NCI-H345 (cell line): ENCODE measurements around the gene GNGT1.
"Not testable (repeated sequence)": the region's sequence is repeated elsewhere in the genome, so short reads cannot be mapped to it uniquely, and the experiment has no call there.

Experiments used
- DNase-seq: peaks from one replicate; lab custom pipeline; 2025; lab: John Stamatoyannopoulos, UW

GNGT1 gene

GRCh38 chr7:93910076-93910994 is 4.0 kb downstream of the GNGT1 start:
- DNase-seq = no peak

GRCh38 chr7:93911242-93911641 is 4.9 kb downstream of the GNGT1 start:
- not testable (repeated sequence) for DNase-seq

DNA sequence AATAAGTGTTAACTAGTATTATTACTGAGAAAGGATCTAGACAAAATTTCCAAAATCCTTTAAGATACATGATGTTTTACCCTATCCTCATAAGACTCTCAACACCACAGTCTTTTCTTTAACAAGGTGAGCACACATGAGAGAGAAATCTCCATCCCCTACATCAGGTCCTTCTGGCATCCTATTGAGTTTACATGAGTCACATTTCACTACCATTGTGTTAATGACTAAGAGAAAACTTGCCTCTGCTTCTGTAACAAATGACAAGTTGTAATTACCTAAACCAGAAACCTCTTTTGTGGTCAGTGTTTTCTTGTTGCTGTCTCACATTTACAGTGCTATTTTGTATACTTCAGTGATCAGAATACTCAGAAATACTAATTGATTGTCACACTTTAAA is 5.3 kb downstream of the GNGT1 start:
- DNase-seq = not testable (repeated sequence)

GRCh38 chr7:93913197-93913596 is 6.8 kb downstream of the GNGT1 start:
- DNase-seq = no peak

GRCh38 chr7:93914581-93915066 is 8.3 kb downstream of the GNGT1 start:
- DNase-seq = no peak

DNA sequence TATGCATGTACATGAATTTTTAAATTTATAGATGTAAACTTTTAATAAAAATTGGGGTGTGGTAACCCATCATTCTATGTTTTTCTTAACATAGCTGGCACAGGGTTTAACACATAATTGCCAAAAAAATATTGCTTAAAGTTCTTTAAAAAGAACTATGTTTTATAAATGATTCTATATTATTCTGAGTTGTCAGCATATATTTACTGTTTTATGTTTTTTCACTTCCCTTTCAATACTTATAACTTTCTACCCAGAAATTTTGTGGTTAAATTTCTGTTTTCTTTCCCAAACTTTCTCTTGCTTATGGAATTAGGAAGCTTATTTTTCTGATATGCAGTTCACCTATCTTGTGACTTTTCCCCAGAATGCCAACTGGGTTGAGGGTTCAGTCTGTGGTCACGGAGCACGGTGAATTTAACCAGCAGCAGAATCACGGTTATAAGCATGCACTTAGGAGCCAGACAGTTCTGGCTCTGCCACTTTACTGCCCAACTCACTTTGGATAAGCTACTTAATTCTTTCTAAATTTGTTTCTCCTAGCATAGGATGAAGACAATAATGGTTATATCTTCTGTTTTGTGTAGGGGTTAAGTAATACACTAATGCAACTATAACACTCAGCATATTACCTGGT is 9.0 kb downstream of the GNGT1 start:
- DNase-seq = not testable (repeated sequence)

GRCh38 chr7:93915888-93916287 is 9.5 kb downstream of the GNGT1 start:
- DNase-seq = not testable (repeated sequence)

DNA sequence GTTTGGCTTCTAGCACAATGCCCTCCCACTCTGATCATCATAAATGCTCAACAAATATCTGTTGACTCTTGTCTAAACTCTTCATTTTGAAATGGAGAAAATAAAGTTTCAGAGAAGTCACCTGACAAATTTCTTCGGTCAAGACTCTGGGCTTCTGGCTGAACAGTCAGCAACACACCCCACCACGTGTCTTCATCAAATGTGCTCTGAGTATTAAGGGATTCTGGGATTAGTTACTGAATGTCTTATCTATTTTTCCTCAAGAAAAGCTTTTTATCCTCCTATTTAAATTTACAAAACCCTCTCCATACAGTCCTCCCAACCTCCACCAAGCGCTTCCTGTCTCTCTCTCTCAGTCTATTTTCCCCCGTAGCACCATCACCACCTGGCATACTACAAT is 9.9 kb downstream of the GNGT1 start:
- DNase-seq = not testable (repeated sequence)

DNA sequence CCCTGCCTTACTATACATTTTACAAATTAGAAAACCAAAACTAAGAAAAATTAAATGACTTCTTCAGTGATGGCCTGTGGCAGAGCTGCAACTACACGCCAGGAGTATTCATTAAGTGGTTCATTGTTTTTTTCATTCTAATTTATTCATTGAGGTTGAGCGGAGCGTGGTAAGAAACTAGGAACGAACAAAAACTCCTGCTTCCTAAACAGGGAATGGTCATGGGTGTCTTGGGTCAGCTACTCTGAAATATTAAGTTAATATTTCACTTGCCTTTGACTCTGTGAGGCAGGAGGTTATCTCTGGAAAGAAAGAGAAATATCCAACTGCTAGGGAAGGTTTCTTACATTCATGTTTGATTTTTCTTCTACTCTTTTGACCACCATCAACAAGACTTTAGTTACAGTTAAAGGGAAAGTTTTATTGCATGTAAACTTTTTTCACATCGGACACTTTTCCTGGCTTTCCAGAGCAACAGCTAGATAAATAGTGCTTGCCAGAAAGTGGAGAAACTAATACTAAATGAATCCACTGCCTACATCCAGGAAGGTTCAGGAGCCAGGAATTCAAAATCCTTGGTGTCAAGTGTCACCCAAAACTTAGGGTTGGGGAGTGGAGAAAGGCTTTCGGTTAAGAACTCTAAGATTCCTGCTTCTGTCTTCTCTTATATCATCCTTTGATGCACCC is 14.3 kb downstream of the GNGT1 start:
- no peak for DNase-seq

DNA sequence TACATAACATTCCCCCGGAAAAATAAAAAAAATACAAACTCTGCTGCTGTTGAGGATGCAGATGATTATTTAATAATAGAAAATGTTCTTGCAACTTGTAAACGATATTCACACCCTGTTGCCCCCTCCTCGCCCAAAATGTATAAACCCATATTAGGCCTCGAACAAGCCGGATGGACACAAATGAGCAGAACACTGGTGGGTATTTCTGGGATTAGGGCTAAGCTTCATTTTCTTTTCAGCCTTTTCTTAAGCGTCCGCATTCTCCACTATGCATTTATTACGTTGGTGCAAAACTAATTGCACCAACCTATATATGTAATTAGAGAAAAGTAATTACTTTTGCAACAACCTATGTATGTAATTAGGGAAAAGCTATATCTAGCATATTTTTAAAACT is 14.8 kb downstream of the GNGT1 start:
- DNase-seq = no peak

- no peak for DNase-seq
Observed at GRCh38 chr7:93921607-93922566, 15.5 kb downstream of the GNGT1 start, which contains the start of gene GNG11. GNG11 (plus strand) TSS chr7:93921735; CDS start chr7:93922138, 403 bp downstream.

GRCh38 chr7:93923296-93923695 is 16.9 kb downstream of the GNGT1 start:
- DNase-seq = no peak

DNA sequence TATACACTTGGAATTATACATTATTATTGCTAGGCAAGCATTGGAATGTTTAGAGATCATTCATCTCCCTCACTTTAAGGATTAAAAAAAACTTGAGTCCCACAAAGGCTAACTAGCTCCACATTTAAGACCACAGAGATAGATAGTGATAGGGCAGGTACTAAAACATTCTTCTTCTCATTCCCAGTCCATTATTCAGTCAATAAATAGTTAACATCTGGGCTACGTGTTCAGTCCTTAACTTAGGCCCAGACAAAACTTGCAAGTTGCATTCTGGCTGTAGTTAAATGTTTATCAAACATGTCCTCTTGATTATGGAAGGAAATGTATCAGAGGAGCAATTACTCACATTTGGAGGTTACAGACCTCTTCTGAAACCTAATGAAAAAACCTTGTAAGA is 17.6 kb downstream of the GNGT1 start:
- no peak for DNase-seq

DNA sequence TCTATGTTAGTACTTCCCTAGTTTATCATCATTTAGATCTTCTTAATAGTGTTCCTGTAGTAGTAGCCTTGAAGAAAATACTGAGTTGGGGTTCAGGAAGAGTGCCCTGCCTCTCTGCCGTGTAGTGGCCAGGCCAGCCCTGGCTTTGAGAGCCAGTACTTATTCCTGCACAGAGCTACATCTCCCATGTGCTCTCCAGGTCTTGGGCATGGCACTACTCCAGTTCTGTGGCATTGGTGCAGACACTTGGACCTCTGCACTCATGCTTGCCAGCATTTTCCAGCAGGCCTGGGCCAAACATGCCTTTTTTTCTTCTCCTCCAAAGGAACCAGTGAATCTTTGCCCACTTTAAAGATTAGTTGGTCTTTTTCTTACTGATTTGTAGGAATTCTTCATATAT is 20.4 kb downstream of the GNGT1 start:
- no peak for DNase-seq

DNA sequence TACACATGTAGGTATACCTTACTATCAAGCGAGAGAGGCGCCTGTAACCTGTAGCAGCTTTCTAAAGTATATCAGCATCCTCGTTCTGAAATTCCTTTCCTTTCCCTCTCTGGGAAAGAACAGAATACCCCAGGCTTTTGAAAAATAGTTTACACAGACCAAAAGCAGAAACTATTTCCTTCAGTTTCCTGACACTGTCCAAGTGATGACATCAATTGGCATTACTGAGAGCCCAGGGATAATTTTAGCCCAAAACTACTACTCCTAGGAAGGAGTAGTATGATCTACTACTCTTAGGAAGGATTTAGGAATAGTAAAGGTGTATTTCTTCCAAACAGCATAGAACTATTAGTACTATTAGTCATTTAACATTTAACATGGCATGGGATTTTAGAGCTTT is 21.2 kb downstream of the GNGT1 start:
- no peak for DNase-seq

GRCh38 chr7:93931655-93932054 is 25.3 kb downstream of the GNGT1 start:
- DNase-seq = no peak

- DNase-seq = no peak
Observed at GRCh38 chr7:93933156-93933555, 26.8 kb downstream of the GNGT1 start.

DNA sequence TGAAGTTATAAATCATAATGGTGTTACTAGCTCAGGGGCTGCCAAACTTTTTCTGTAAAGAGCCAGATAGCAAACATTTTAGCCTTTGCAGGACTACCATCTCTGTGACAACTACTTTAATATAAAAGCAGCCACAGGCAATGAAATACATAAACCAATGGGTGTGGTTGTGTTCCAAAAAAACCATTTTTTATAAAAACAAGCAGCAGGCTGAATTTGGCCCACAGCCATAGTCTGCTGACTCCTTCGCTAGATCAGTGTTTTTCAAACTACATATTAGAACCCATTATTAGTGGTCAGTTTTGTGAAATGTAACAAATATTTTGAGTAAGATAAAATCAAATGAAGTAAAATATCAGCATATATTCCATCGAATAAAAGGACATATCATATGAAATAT is 28.7 kb downstream of the GNGT1 start:
- DNase-seq = no peak

DNA sequence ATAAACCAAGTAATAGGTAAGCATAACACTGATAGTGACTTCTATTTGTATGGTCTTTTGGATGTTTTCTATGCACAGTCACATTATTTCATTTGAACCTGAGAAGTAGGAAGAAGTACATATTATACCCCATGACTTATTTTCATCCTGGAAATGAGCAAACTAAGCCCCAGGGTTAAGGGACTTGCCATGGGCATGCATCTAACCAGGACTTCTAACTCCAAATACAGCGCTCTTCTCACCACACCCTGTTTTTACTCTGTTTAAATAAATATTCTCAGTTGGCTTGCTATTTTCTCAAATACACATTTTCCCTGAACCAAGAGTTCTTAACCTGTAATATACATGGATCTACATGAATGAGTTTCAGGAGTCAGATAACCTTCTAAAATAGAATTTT is 31.5 kb downstream of the GNGT1 start:
- DNase-seq = no peak

DNA sequence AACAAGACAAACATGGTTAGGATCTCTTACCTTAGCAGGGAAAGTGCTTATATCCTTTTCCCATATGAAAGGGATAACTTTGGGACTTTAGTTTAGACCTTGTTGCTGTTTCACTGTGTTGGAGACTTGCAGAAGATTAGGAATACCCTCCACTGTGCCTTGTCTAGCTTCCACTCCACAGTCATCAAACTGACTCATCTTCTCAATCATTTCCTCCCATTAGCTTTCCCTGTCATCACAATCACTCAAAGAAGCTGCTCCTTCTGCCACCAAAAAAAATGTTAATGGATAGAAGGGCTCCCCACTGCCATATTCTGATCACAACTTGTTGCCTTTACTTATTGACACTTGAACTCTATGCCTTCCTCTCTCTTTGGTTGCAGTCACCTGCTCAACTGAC is 31.9 kb downstream of the GNGT1 start:
- DNase-seq = no peak

DNA sequence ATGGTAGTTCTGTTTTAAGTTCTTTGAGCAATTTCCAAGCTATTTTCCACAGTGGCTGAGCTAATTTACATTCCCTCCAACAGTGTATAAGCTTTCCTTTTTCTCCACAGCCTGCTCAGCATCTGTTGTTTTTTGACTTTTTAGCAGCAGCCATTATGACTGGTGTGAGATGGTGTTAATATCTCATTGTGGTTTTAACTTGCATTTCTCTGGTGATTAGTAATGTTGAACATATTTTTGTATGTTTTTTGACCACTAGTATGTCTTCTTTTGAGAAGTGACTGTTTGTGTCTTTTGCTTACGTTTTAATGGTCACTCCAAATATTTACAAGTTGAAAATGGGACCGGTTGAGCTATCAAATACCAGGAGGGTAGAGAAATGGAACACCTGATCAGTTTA is 35.6 kb downstream of the GNGT1 start:
- no peak for DNase-seq
